Astrocyte (in vitro differentiated cells and primary cell): ENCODE results near the gene CELF6. TPM values are rescaled to one million over a fixed set of nuclear protein-coding genes. Genes with fewer than 3 reads are reported as not detected.

Experiments
- DNase-seq: peaks from one replicate; pipeline ENCODE4 v3.0.0-alpha.2; 2010; ENCODE audit warnings: low read depth
- FAIRE-seq: peaks from 2 replicates; lab custom pipeline; 2011; peaks lifted over from hg19 to GRCh38; lab: Jason Lieb, UNC
- H2AFZ ChIP-seq: 2 replicates; pipeline ENCODE4 v1.6.0; 2012; ENCODE audit warnings: low read depth, low read length, inconsistent platforms
- H3K27ac ChIP-seq: 2 replicates; pipeline ENCODE4 v1.5.1; 2011; ENCODE audit warnings: low read depth, low read length, inconsistent platforms
- H3K27me3 ChIP-seq: 2 replicates; pipeline ENCODE4 v1.6.0; 2011; ENCODE audit warnings: low read length, inconsistent platforms; ENCODE audit not compliant: insufficient read depth
- H3K36me3 ChIP-seq: 2 replicates; pipeline ENCODE4 v1.5.1; 2011; ENCODE audit warnings: low read length, inconsistent platforms; ENCODE audit not compliant: insufficient read depth
- H3K4me1 ChIP-seq: 2 replicates; pipeline ENCODE4 v1.5.1; 2011; ENCODE audit warnings: low read length, inconsistent platforms; ENCODE audit not compliant: insufficient read depth
- H3K4me2 ChIP-seq: 2 replicates; pipeline ENCODE4 v1.6.0; 2012; ENCODE audit warnings: low read length, inconsistent platforms
- H3K4me3 ChIP-seq: 2 replicates; pipeline ENCODE4 v1.5.1; 2011; ENCODE audit warnings: low read depth, mild to moderate bottlenecking, low read length, inconsistent platforms; ENCODE audit not compliant: insufficient read depth
- H3K79me2 ChIP-seq: 2 replicates; pipeline ENCODE4 v1.6.0; 2012; ENCODE audit warnings: mild to moderate bottlenecking, low read length, inconsistent platforms; ENCODE audit not compliant: insufficient read depth
- H3K9ac ChIP-seq: 2 replicates; pipeline ENCODE4 v1.6.0; 2012; ENCODE audit warnings: mild to moderate bottlenecking, low read length, inconsistent platforms
- H3K9me3 ChIP-seq: 2 replicates; pipeline ENCODE4 v1.5.1; 2012; ENCODE audit warnings: low read depth, mild to moderate bottlenecking, low read length, inconsistent platforms; ENCODE audit not compliant: insufficient read depth
- H4K20me1 ChIP-seq: 2 replicates; pipeline ENCODE4 v1.6.0; 2012; ENCODE audit warnings: low read length, inconsistent platforms; ENCODE audit not compliant: insufficient read depth
- H3K27ac Mint-ChIP-seq: one replicate; pipeline ENCODE4 v1.8.0; 2021; ENCODE audit warnings: mild to moderate bottlenecking, mixed read lengths; ENCODE audit not compliant: unreplicated experiment
- H3K27me3 Mint-ChIP-seq: one replicate; pipeline ENCODE4 v1.8.0; 2021; ENCODE audit warnings: low read depth, mixed read lengths; ENCODE audit not compliant: unreplicated experiment
- H3K36me3 Mint-ChIP-seq: one replicate; pipeline ENCODE4 v1.8.0; 2021; ENCODE audit warnings: low read depth, mixed read lengths; ENCODE audit not compliant: unreplicated experiment
- H3K4me1 Mint-ChIP-seq: one replicate; pipeline ENCODE4 v1.8.0; 2021; ENCODE audit warnings: low read depth, mixed read lengths; ENCODE audit not compliant: unreplicated experiment
- H3K4me3 Mint-ChIP-seq: one replicate; pipeline ENCODE4 v1.8.0; 2021; ENCODE audit warnings: mild to moderate bottlenecking, moderate library complexity, mixed read lengths; ENCODE audit not compliant: unreplicated experiment
- H3K9me3 Mint-ChIP-seq: one replicate; pipeline ENCODE4 v1.8.0; 2021; ENCODE audit warnings: mild to moderate bottlenecking, mixed read lengths; ENCODE audit not compliant: unreplicated experiment
- CTCF ChIP-seq: IDR thresholded peaks from 2 replicates; pipeline ENCODE4 v1.5.1; 2011; ENCODE audit warnings: low read depth, mild to moderate bottlenecking, inconsistent platforms, low read length, moderate library complexity; ENCODE audit not compliant: insufficient read depth
- EZH2 ChIP-seq: IDR thresholded peaks from 2 replicates; pipeline ENCODE4 v1.6.1; 2012; ENCODE audit warnings: mild to moderate bottlenecking, low read length, inconsistent platforms; ENCODE audit not compliant: insufficient read depth
- total RNA-seq: library from RNA; stranded (reverse); gene quantifications from 2 replicates; pipeline ENCODE4 v1.2.1, GENCODE V29; 2021

The CELF6 gene
- total RNA-seq, 1 donor from 2014 or later: not detected

- no peak overlapping the region for H3K27ac ChIP-seq
- Mint-ChIP-seq H3K27ac (no peak overlapping the region), H3K27me3 (no peaks in the 10 kb centered on the region), H3K9me3 (no peaks in the 10 kb centered on the region), H3K4me3 (no peak overlapping the region), H3K36me3 (peaks cover 40% of the 10 kb centered on the region), H3K4me1 (no peaks in the 10 kb centered on the region)
- no peak overlapping the region for H3K4me2 ChIP-seq
- H3K9ac ChIP-seq: no peak overlapping the region
- no peaks in the 10 kb centered on the region for H3K79me2 ChIP-seq
- DNase-seq: no peak
- no peak for FAIRE-seq
- H3K4me1 ChIP-seq: no peaks in the 10 kb centered on the region
- H3K4me3 ChIP-seq: no peak overlapping the region
- H4K20me1 ChIP-seq: no peaks in the 10 kb centered on the region
- H3K27me3 ChIP-seq: no peaks in the 10 kb centered on the region
- no peak for TF ChIP-seq EZH2
- no peak for TF ChIP-seq CTCF
- H3K9me3 ChIP-seq: no peaks in the 10 kb centered on the region
- H2AFZ ChIP-seq: no peak overlapping the region
- peaks cover 35% of the 10 kb centered on the region for H3K36me3 ChIP-seq
These were observed 70.7 kb downstream of the CELF6 start for GRCh38 chr15:72249142-72249810.

DNA sequence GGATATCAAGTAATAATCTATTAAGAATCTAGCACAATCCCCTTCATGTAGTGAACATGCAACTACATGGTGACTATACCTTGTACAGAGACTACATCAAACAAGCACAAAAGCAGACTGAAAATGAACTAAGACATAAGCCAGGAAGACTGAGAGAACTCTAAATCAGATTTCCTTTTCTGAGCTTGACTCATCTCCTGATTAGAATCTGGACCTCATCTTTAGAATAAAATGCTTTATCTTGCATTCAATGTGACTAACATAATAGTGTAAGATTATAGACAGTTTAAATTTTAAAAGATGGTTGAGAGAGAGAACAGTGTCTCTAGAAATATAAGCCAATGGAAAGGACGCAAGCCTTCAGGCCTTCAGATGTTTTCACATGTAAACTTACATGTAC lies 71.4 kb downstream of the CELF6 start:
- Mint-ChIP-seq H3K27me3 (no peaks in the 10 kb centered on the region), H3K4me1 (no peaks in the 10 kb centered on the region), H3K4me3 (peak overlapping the region; percentile 22), H3K36me3 (peaks cover 42% of the 10 kb centered on the region), H3K9me3 (no peaks in the 10 kb centered on the region), H3K27ac (no peak overlapping the region)
- H3K4me2 ChIP-seq: no peak overlapping the region
- H4K20me1 ChIP-seq: no peaks in the 10 kb centered on the region
- TF ChIP-seq EZH2 (no peak), CTCF (no peak)
- peaks cover 32% of the 10 kb centered on the region for H3K36me3 ChIP-seq
- no peaks in the 10 kb centered on the region for H3K4me1 ChIP-seq
- no peak overlapping the region for H3K9ac ChIP-seq
- no peaks in the 10 kb centered on the region for H3K27me3 ChIP-seq
- H3K4me3 ChIP-seq: no peak overlapping the region
- no peak overlapping the region for H3K27ac ChIP-seq
- DNase-seq: no peak
- no peaks in the 10 kb centered on the region for H3K9me3 ChIP-seq
- no peak for FAIRE-seq
- no peak overlapping the region for H2AFZ ChIP-seq
- no peaks in the 10 kb centered on the region for H3K79me2 ChIP-seq

GRCh38 chr15:72242775-72243370 lies 77.1 kb downstream of the CELF6 start:
- Histone ChIP-seq H3K4me2 (no peak overlapping the region), H3K36me3 (peaks cover 29% of the 10 kb centered on the region), H2AFZ (no peak overlapping the region), H4K20me1 (no peaks in the 10 kb centered on the region), H3K4me1 (peaks cover 5% of the 10 kb centered on the region), H3K79me2 (no peaks in the 10 kb centered on the region), H3K27ac (no peak overlapping the region), H3K4me3 (no peak overlapping the region), H3K27me3 (no peaks in the 10 kb centered on the region), H3K9ac (no peak overlapping the region), H3K9me3 (no peaks in the 10 kb centered on the region)
- no peak for DNase-seq
- Mint-ChIP-seq H3K27ac (peak overlapping the region; percentile 34), H3K9me3 (no peaks in the 10 kb centered on the region), H3K27me3 (no peaks in the 10 kb centered on the region), H3K4me3 (no peak overlapping the region), H3K36me3 (peaks cover 39% of the 10 kb centered on the region), H3K4me1 (peaks cover 4% of the 10 kb centered on the region)
- FAIRE-seq: no peak
- TF ChIP-seq EZH2 (no peak), CTCF (no peak)
